ENCODE data around the gene SLC16A3.

Gene SLC16A3

GRCh38 chr17:82179946-82180475, 48.8 kb upstream of the SLC16A3 start:
- Histone ChIP-seq H3K36me3 (ENCODE audit: control insufficient read depth in 2 of 2, insufficient read depth in 1 of 2, low read length in 2 of 2) (peaks cover 19 to 80% of the 10 kb centered on the region in 2 experiments), H3K4me1 (ENCODE audit: control insufficient read depth, insufficient read depth, low read length) (no peaks in the 10 kb centered on the region), H3K4me3 (ENCODE audit: low read depth, low read length) (no peak overlapping the region), H3K27ac (ENCODE audit: extremely low read depth, low read depth, low read length) (no peak overlapping the region), H3K9me3 (ENCODE audit: control insufficient read depth, insufficient read depth, low read depth, low read length) (no peaks in the 10 kb centered on the region)
- ChIA-PET POLR2A (no interaction called here), CTCF (no interaction called here)
- no peak for TF ChIP-seq ZNF776 (tag by site-specific recombination; IDR thresholded peaks at IDR 0.05; ENCODE audit: borderline replicate concordance)
- no peak for TF ChIP-seq ZNF433 (tag by site-specific recombination; IDR thresholded peaks at IDR 0.05; ENCODE audit: low read depth)
- TF ChIP-seq ZBTB1 (tag by site-specific recombination; IDR thresholded peaks at IDR 0.05): no peak
- TF ChIP-seq ZNF132 (tag by site-specific recombination; IDR thresholded peaks at IDR 0.05; ENCODE audit: borderline replicate concordance): no peak
- TF ChIP-seq PRDM2 (tag by site-specific recombination; IDR thresholded peaks at IDR 0.05; ENCODE audit: borderline replicate concordance): no peak
- no peak for TF ChIP-seq ZNF280C (tag by site-specific recombination; IDR thresholded peaks at IDR 0.05)
- no peak for TF ChIP-seq ZNF488 (tag by site-specific recombination; IDR thresholded peaks at IDR 0.05)
- no peak for TF ChIP-seq ZNF473 (tag by site-specific recombination; IDR thresholded peaks at IDR 0.05)
- no peak for TF ChIP-seq YY1 (tag by site-specific recombination; IDR thresholded peaks at IDR 0.05)
- TF ChIP-seq ZNF510 (tag by site-specific recombination; IDR thresholded peaks at IDR 0.05; ENCODE audit: insufficient replicate concordance): no peak
- no peak for TF ChIP-seq TRIM28 (IDR thresholded peaks at IDR 0.05; ENCODE audit: borderline replicate concordance, low read length)
- TF ChIP-seq ZNF274 (IDR thresholded peaks at IDR 0.05; ENCODE audit: low read length): no peak
- TF ChIP-seq ZNF274 (tag by site-specific recombination; IDR thresholded peaks at IDR 0.05; ENCODE audit: borderline replicate concordance): no peak
- TF ChIP-seq ZBTB44 (tag by site-specific recombination; IDR thresholded peaks at IDR 0.05): no peak
- no peak for TF ChIP-seq CTCF (tag by site-specific recombination; IDR thresholded peaks at IDR 0.05)
- TF ChIP-seq ZNF621 (tag by site-specific recombination; IDR thresholded peaks at IDR 0.05): no peak

All from HEK293 (cell line).